NCI-H146 treated with DMSO at 0.1 percent for 48 hours (cell line): ENCODE data around the gene RPS13.
"Not testable (repeated sequence)": the region's sequence is repeated elsewhere in the genome, so short reads cannot be mapped to it uniquely, and the experiment has no call there.

Source experiments
- DNase-seq: peaks from one replicate; lab custom pipeline; 2025; ENCODE audit not compliant: unreplicated experiment; lab: John Stamatoyannopoulos, UW

Gene RPS13

DNA sequence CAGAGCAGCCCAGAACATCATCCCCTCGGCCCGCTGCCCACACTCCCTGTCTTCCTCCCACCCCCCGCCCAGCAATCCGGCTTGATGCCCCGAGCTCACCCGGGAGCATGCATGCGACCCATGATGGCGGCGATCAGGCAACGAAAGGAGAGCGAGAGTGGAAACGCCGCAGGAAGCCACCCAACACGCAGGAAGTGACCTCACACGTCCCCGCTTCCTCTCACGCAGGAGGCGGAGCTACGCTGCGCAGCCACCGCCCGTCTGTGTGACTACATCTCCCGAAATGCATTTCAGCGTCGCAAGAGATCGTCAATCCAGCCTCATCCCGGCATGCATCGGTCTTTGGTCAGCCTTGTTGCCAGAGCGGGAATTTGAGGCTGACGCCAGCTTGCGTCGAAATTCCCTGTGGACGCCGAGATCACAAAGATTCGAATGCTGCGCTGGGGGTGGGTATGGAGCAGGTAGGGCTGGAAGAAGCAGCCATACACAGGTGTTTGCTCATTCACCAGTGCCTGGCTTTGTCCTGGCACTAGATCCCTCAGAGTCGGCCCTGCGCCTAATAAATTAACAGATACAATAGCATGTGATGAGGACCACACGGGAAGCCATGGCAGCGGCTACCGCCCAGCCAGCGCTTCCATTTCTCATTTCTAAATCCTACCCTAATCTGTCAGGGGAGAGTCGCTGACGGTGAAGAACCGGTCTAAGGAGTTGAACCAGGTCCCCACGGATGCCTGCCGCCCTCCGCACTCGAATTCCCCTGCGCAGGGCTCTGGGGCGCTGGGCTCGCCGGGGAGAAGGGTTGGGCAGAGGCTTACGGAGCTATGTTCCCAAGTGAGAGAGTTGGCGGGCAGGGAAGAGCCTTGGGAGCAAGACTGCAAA, at the start of gene RPS13:
TSS of gene RPS13 (minus strand) at position 148 of the 882 bp plus-strand sequence. CDS start at position 122, 26 bp downstream.
- DNase-seq = peak; percentile 96

DNA sequence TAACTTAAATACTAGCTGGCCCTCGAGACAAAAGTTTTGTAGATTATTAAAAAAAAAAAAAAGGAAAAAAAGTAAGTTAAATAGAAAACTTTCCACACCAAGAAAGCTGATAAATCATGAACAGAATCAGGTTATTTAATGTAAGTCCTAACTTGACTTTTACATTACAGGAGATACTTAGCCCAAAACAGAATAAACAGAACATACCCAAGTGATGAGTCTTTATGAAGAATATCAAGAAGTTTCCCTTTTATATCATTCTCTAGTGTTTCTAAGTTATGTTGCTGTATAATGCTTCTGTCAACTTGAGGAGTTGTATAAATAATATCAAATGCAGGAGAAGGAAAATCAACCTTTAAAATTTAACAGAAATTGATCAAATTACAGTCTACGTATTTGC, 44.5 kb upstream of the RPS13 start:
- DNase-seq = no peak

DNA sequence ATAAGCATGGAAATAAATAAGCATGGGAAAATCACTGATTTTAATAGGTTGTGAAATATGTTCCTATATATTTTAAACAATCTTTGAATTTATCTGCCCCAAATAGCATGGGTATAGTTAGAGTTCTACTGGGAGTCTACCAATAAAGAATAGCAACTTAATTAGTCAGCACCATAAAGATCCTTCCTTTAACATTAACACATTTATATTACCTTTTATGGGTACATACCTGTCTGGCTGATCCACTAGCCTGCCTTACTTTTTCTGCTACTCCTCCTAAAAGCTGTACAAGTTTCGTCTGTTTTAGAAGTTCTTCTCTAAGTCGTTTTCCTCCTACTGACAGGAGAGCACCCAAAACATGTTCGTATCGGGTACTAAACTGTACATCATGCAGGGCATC, 39.8 kb upstream of the RPS13 start:
- DNase-seq = no peak

DNA sequence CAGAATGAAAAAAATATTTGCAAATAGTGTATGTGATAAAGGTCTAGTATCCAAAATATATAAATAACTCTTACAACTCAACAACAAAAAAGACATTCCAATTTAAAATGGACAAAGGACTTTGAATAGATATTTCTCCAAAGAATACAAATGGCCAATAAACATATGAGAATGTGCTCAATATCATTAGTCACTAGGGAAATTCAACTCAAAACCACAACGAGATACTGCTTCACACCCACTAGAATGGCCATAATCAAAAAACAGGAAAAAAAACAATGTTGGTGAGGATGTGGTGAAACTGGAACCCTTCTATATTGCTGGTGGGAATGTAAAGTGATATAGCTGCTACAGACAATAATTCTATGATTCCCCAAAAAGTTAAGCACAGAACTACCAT, 38.6 kb upstream of the RPS13 start:
- DNase-seq = no peak

DNA sequence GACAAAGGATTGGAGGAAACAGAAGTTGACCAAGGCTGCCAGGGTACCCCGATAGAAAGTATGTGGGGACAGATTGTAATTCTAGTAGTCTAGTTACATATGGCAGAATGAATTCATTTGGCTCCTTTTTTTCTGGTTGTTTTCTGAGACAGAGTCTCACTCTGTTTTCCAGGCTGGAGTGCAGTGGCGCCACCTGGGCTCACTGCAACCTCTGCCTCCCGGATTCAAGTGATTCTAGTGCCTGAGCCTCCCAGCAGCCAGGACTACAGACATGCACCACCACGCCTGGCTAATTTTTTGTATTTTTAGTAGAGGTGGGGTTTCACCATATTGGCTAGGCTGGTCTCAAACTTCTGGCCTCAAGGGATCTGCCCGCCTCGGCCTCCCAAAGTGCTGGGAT, 30.3 kb upstream of the RPS13 start:
- not testable (repeated sequence) for DNase-seq

DNA sequence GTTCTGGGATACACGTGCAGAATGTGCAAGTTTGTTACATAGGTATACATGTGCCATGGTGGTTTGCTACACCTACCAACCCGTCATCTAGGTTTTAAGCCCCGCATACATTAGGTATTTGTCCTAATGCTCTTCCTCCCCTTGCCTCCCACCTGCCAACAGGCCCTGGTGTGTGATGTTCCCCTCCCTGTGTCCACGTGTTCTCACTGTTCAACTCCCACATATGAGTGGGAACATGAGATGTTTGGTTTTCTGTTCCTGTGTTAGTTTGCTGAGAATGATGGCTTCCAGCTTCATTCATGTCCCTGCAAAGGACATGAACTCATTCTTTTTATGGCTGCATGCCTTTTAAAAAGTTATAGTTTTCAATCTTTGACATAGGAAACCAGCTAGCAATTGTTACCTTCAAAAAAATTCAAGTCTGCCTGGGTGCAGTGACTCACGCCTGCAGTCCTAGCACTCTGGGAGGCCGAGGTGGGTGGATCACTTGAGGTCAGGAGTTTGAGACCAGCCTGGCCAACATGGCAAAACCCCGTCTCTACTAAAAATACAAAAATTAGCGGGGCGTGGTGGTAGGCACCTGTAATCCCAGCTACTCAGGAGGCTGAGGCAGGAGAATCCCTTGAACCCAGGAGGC, 28.1 kb upstream of the RPS13 start:
- DNase-seq = not testable (repeated sequence)

DNA sequence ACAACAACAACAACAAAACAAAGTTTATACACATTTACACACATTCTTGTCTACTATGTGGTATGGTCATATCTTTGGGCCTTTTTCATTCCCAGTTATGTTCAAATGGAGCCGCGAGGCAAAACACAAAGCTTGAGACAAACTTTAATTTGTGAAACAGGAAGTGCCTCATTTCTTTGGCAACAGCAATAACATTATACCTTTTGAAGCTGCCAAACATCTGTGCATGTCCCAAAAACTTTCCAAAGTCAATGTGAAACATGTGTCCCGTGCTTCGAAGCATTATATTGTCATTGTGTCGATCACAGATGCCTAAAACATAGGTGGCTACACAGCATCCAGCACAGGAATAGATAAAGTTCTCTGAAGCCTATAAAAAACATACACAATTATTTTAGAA, 25.0 kb upstream of the RPS13 start:
- DNase-seq = no peak

DNA sequence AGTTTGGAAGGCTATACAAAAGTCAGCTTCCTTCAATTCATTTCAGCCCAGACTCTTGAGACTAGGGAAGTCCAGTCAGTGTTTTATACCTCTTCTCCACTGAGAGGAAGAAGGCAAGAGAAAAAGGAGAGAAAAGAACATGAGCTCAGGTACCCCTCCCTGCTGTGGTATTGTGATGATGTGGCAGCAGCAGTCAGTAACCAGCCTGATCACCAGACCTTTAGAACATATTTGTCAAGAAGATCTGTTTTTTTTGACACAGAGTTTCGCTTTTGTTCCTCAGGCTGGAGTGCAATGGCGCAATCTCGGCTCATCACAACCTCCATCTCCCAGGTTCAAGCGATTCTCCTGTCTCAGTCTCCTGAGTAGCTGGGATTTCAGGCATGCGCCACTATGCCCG, 21.2 kb upstream of the RPS13 start:
- DNase-seq = no peak

DNA sequence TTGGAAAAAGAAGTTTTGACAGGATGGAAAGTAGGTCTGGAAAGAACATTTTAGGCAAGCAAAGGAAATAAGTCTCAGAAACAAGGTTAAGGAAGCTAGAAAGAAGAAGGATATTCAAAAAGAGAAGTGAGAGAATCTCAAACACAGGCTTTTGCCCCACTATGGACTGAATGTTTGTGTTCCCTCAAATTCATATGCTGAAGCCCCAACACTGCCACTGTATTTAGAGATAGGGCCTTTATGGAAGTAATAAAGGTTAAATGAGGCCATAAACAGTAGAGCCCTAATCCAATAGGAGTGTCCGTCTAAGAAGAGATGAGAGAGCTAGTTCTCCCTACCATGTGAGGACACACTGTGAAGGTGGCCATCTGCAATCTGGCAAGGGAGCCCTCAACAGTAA, 20.6 kb upstream of the RPS13 start:
- DNase-seq = no peak

DNA sequence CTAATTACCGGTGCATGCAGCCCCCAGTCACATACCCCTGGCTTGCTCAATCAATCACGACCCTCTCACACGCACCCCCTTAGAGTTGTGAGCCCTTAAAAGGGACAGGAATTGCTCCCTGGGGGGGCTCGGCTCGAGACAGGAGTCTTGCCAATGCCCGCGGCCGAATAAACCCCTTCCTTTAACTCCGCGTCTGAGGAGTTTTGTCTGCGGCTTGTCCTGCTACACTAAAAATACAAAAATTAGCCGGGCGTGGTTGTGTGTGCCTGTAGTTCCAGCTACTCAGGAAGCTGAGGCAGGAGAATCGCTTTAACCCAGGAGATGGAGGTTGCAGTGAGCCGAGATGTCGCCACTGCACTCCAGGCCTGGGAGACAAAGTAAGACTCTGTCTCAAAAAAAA, 8.5 kb upstream of the RPS13 start:
- DNase-seq = not testable (repeated sequence)

DNA sequence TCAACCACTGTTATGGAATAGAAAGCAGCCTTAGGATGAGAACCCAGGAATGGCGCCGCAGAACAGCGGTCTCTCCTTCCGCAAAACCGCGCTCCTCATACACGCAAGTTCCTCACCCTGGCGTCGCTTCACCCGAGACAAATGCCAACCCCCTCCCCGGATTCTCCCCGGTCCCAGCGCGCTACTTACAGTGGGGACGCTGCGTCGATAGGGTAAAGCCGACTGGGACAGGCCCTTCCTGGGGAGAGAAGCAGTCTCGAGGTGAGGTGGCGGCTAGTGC, 287 bp downstream of the RPS13 start:
- no peak for DNase-seq

DNA sequence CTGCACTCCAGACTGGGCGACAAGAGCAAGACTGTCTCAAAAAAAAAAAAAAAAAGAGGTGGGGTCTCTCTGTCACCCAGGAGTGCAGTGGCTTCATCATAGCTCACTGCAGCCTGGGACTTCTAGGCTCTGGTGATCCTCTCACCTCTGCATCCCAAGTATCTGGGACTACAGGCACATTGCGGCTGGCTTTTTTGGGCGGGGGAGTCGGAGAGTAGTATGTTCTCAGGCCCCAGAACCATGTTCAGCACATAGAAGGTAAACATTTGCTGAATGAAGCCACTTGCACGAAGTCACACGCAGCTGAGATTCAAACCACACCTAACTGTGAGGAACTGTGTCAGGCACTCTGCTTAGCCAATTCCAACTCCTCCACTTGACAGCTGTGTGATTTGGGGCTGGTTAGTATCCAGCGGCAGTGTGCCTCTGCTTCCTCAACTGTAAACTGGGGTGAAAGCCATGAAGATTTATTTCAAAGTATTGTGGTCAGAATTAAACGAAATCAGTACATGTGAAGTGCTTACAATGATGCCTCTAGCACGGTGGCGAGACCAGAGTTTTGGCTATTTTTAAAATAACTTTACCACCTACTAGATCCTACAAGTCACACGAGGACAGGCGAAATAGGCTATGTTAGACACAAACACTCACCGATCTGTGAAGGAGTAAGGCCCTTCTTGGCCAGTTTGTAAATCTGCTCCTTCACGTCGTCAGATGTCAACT, 789 bp downstream of the RPS13 start:
- DNase-seq = no peak

DNA sequence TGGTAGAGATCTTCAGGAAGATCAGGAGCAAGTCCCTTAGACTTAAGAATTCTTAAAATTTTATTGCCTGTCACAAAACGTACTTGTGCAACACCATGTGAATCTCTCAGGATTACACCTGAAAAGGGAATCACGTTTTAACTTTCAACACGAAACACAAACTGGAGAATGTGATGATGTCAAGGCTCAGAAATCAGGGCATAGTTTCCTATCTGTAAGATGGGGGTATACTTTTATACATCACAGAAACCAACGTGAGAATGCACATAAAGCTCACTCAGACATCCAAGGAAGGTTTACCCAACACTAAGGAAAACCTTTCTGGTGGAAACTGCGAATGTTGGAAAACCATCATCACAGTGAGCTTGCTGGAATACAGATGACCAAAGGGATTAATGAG, 2.0 kb downstream of the RPS13 start:
- no peak for DNase-seq

DNA sequence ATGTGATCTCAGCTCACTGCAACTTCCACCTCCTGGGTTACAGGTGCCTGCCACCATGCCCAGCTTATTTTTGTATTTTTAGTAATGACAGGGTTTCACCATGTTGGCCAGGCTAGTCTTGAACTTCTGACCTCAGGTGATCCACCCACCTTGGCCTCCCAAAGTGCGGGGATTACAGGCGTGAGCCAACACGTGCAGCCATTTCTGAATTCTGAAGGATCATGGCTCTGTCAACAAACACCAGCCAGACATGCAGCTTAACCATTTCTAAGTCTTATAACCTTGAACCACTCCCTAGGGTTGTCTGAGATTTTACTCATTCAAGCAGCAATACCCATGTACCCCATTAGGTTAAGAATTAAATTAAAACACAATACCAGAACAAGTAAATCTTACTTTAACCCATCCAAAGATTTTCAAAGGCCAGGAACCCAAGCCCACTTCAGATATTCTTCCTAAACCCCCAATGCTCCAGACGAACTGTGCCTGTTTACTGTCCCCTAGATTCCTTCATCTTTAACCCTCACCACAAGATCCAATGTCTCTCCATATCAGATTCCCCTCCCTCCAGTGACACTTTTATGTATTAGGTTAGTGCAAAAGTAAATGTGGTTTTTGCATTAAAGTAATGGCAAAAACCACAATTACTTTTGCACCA, 4.0 kb downstream of the RPS13 start:
- DNase-seq = no peak

DNA sequence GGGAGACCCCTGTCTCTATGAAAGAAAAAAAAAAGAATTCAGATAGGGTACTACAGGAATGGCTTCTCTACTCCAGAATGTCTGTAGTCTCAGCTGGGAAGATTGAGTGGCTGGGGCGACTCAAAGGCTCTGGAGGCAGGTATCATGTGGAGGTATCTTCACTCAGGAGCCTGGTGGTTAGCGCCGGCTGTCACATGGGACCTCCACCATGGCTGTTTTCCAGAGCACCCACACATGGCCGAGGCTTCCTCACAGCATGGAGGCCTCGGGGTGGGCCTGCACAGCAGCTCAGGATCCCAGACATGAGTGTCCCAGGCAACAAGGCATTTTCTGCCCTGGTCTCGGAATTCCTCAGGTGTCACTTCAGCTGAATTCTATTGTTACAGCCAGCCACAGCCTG, 10.1 kb downstream of the RPS13 start:
- DNase-seq = no peak

DNA sequence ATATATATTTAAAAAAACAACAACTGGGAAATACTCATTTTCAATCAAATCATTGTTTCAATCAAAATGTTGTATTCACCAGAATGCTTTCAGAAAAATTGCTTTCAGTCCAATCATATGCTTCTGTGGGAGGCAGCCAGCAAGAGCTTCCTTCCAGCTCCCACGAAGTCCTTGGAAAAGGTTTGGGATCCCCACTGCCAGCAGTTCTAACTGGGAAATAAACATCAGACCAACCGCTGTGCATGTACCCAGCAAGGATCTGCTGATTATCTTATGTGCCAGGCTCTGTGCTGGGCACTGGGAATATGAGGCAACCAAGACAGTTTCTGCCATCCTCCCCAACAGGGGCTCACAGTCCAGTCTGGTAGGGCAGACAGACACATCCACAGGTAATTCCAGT, 10.8 kb downstream of the RPS13 start:
- DNase-seq = no peak

DNA sequence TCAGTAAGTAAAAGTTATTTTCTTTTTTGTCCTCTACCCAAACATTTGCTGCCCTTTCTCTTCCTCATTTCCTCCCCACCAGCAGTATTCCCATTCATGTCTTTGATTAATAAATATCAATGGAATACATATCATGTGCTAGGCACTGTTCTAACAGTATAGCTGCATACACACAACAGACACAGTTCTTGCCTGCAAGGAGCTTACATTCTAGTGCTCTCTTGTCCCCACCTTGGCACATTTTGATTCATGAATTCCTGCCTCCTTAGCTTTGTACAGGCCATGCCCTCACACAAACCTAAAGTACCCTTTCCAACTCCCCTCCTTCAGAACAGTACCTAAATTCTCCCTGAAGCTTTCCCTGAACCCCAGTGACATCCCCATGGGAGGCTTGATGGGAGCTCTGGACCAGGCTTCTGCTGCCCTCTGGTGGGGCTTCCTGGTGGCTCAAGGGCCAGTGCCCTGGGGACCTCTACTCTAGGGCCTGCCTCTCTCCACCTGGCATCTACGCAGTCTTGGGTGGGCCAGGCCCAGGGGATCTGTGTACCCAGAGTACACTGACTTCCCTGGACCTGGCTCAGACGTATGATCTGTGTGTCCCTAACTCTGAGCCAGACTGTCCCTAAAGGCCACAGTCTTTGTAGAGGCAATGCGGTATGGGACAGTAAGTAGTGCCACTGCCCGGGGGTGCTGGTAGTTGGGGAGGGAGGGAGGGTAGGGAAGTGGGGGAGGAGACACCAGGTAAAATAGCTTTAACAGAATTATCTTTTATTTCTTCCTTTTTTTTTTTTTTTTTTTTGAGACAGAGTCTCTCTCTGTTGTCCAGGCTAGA, 14.1 kb downstream of the RPS13 start:
- DNase-seq = peak; percentile 14

DNA sequence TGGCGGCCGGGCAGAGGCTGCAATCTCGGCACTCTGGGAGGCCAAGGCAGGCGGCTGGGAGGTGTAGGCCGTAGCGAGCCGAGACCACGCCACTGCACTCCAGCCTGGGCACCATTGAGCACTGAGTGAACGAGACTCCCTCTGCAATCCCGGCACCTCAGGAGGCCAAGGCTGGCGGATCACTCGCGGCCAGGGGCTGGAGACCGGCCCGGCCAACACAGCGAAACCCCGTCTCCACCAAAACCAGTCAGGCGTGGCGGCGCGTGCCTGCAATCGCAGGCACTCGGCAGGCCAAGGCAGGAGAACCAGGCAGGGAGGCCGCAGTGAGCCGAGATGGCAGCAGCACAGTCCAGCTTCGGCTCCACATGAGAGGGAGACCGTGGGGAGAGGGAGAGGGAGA, 26.3 kb downstream of the RPS13 start:
- DNase-seq = not testable (repeated sequence)

DNA sequence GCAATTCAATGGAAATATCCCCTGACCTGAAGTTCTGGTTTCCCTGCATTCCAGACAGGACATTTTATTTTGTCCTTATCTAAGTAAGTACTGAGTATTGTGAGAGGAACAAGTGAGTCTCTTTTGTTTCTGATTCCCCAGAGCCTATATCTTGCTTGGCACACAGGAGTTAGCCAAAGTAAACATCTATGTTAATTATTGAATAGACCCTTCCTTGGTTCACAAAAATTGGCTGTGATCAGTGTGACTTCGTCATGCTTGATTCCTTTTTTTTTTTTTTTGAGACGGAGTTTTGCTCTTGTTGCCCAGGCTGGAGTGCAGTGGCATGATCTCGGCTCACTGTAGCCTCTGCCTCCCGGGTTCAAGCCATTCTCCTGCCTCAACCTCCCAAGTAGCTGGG, 29.0 kb downstream of the RPS13 start:
- not testable (repeated sequence) for DNase-seq

DNA sequence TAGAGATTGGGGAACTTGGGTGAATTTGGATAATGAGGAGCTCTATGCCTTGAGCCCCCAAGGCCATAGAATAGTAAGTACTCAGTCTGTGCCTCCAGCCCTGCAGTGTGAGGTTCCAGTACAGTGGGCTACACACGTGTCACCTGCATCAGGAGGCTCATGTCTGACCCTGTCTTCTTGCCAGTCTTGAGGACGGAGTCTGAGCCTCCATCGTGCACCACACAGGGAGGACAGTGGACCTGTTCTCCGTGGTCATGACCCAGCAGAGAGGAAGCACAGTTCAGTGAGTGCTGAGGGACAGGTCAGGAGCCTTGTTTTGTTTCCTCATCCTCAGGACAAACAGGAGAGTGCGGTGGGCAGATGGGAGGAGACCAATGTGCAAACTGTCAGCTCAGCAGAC, 30.8 kb downstream of the RPS13 start:
- DNase-seq = no peak
